Renal cortex interstitium (tissue), 11 donors: ENCODE results near the gene GH2. TPM values are rescaled to one million over a fixed set of nuclear protein-coding genes. Genes with fewer than 3 reads are reported as not detected.
"Not testable (repeated sequence)": the region's sequence is repeated elsewhere in the genome, so short reads cannot be mapped to it uniquely, and the experiment has no call there.

Experiments used
- DNase-seq, 11 donors: peaks; one replicate each; pipeline ENCODE4 v3.0.0-alpha.2; 2013; ENCODE audit warnings: low read depth in 9 of 11, low spot score in 4 of 11; ENCODE audit errors: extremely low read depth in 1 of 11
- polyA plus RNA-seq, 3 donors: library from polyadenylated mRNA; unstranded; fragments of 120-200 nt; gene quantifications; one replicate each; pipeline ENCODE4 v1.2.1, GENCODE V29; 2013; ENCODE audit not compliant: insufficient read length in 3 of 3

GH2 gene
- polyA plus RNA-seq, 3 donors = not detected

GRCh38 chr17:63882626-63883126 is 932 bp upstream of the GH2 start:
- DNase-seq = not testable (repeated sequence)

GRCh38 chr17:63881337-63881736 is 407 bp downstream of the GH2 start:
- not testable (repeated sequence) for DNase-seq

DNA sequence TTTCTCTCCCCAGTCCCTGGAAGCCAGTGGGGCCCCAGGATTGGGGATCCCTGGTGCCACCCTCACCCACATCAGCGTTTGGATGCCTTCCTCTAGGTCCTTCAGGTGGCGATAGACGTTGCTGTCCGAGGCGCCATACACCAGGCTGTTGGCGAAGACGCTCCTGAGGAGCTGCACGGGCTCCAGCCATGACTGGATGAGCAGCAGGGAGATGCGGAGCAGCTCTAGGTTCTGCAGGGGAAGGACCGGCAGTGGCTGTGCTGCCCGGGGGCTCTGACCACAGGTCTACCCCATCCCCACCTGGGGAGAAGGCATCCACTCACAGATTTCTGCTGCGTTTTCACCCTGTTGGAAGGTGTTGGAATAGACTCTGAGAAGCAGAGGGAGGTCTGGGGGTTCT is 1.0 kb downstream of the GH2 start:
- DNase-seq = no peak

- not testable (repeated sequence) for DNase-seq
These were observed 3.3 kb downstream of the GH2 start for GRCh38 chr17:63878413-63878812.

DNA sequence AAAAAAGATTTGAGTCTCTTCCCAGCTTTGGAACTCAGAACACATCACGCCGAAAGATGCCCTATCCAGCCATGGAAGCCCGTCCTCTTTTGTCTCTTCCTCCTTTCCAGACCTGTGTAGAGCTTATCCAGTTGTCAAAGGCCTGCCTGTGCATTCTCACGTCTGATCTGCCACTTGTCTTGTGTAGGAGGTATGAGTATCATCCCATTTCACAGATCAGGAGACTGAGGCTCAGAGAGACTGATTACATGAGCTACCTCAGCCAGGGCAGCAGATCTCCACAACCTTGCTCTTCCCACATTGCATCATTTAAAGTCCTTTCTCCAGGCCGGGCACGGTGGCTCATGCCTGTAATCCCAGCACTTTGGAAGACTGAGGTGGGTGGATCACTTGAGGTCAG is 7.1 kb downstream of the GH2 start:
- DNase-seq = not testable (repeated sequence)

- DNase-seq = not testable (repeated sequence)
These were observed 7.6 kb downstream of the GH2 start for GRCh38 chr17:63874061-63874626.

DNA sequence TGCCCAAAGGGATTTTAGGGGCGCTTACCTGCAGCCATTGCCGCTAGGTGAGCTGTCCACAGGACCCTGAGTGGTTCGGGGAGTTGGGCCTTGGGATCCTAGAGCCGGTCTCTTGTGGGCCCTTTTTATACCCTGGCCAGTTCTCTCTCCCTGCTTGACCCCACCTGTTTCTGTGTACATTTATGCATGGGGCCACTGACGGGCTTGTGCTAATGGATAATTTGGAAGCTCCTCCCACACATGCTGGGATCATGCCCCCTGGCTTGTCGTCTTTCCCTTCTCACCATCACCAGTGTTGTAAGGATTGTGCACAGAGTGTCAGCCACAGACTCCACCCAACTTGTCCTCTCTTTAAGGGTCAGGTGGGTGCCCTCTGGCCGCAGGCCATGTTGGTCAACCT is 8.2 kb downstream of the GH2 start, which contains the start of gene CSH2:
TSS of gene CSH2 (minus strand) at position 101 of the 400 bp plus-strand sequence. CDS start at position 38, 63 bp downstream.
- not testable (repeated sequence) for DNase-seq

DNA sequence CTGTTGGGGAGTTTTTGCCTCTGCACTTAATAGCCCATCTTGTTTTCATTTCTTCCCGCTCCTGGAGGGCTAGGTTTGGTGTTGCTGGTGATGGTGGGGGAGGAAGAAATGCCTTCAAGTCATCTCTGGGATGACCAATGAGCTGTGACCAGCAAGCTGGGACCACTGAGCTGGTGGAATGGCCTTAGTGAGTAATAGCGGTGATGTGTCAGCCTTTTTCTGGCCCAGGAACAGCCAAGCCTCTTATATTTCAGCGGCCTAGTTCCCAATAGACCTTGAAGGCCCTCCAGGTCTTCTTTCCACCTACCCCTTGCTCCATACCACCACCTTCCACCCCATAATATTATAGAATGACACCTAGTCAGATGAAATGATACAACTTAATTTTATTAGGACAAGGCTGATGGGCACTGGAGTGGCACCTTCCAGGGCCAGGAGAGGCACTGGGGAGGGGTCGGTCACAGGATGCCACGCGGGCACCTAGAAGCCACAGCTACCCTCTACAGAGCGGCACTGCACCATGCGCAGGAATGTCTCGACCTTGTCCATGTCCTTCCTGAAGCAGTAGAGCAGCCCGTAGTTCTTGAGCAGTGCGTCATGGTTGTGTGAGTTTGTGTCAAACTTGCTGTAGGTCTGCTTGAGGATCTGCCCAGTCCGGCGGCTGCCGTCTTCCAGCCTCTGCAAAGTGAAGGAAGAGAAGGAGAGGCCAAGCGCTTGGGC is 9.9 kb downstream of the GH2 start:
- DNase-seq = not testable (repeated sequence)

GRCh38 chr17:63870292-63870665 is 11.5 kb downstream of the GH2 start:
- DNase-seq = not testable (repeated sequence)

GRCh38 chr17:63869491-63870291 is 12.1 kb downstream of the GH2 start:
- not testable (repeated sequence) for DNase-seq

DNA sequence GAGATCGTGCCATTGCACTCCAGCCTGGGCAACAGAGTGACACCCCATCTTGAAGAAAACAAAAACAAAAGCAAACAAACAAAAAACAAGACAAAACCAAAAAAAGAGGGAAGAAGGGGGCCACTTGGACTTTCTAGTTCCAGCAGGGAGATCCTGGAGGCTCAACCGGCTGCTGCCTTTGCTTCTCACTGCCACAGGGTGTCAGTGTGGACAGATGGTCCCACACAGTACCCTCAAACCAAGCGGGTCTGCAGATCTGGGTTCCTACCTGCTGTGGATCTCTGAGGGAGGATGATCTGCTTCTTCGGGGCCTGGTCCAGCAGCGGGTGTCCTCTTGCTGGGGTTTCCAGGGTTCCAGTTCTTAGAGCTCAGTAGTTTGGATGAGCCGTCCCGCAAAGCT is 15.1 kb downstream of the GH2 start:
- DNase-seq = not testable (repeated sequence)

- no peak for DNase-seq
These were observed 22.5 kb downstream of the GH2 start for GRCh38 chr17:63859257-63859656.

DNA sequence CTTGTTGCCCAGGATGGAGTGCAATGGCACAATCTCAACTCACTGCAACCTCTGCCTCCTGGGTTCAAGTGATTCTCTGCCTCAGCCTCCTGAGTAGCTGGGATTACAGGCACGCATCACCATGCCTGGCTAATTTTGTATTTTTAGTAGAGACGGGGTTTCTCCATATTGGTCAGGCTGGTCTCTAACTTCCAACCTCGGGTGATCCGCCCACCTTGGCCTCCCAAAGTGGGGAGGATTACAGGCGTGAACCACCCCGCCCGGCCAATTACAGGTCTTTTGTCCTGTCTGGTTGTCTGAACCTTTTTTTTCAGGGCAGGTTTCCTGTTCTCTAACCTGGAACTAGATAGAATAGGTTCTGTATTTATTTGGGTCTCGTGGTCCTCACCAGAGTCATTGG is 25.3 kb downstream of the GH2 start:
- DNase-seq = not testable (repeated sequence)

- no peak for DNase-seq
These were observed 26.6 kb downstream of the GH2 start for GRCh38 chr17:63855185-63855584.

DNA sequence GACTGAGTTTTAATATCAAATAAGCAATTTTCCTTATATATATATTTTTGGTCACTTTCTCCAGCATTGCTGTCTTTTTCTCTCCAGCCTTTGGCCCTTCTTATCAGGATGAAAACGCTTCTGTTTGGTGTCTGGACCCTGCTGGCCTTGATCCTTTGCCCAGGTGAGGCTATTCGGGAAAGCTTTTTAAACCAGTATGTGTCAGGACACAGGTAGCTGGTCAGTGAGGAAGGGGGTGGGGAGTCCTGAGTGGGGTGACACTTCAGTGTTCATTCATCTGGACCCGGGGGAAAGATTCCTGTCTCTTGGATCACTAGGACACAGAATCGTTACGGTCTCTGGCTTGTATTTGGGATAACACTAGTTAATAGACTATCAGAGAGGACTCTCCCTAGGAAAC is 27.0 kb downstream of the GH2 start:
- DNase-seq = no peak

DNA sequence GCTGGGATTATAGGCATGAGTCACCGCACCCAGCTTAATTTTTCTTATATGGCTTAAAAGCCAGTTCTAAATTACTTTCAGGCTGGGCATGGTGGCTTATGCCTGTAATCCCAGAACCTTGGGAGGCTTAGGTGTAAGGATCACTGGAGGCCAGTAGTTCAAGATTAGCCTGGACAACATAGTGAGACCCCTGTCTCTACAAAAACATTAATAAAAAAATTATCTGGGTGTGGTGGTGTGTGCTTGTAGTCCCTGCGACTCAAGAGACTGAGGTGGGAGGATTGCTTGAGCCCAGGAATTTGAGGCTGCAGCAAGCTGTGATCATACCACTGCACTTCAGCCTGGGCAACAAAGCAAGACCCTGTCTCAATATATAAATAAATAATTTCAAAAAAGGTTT is 28.5 kb downstream of the GH2 start:
- no peak for DNase-seq

GRCh38 chr17:63850401-63850800 is 31.3 kb downstream of the GH2 start:
- DNase-seq = no peak

DNA sequence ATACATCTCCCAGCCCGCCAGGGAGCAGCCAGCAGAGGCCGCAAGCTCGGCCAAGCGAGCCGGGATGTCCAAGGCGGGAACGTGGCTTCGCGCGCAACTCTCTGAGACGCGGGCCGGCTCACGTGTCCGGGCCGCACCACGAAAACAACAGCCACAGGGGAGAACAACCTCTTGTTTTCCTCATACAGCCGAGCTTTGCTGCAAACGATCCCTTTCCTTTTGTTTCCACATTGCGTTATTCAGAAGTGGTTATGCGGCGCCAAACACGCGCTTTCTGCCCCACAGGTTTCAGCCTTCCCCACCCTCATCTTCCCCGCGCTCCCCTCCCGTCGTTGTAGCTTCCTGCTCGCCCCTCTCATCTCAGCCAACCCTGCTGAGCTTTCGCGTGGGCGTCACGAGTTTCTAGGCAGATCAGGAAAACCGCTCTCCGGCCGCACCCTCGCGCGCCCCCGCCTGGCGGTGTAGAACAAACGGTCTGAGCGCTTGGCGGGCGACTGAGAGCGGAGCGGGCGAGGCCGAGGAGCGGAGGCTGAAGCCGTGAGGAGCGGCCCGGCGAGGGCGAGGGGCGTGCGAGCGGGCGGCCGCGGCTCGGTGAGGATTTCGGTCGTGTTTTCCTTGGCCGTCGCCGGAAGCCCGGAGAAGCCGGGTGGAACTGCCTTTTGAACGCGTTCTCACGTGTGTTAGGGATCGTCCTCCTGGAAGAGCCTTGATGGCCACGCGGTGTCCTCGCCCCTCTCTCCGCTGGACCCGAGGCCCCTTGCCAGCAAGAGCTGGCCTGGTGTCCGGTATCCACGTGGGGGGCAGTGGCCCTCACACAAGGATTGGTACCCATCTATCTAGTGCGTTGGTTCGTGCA is 32.7 kb downstream of the GH2 start:
- DNase-seq = peak in 9 of 11 donors; percentile 76 to 86 (median 81)
